HCT116 (cell line): Measurements from ENCODE around the gene TUT1. TPM values are rescaled to one million over a fixed set of nuclear protein-coding genes. Genes with fewer than 3 reads are reported as not detected.

Experiments used
- ATAC-seq: fragments of 200-7000 bp; cut with Tn5 transposase; 2 replicates; pipeline ENCODE4 v1.9.1; 2020; ENCODE audit warnings: mild to moderate bottlenecking, moderate library complexity
- BruUV-seq: library from RNA; stranded (reverse); fragments of 400-500 nt; replicated peaks from 2 replicates; lab custom pipeline; 2021; lab: Mats Ljungman, UMichigan
- CTCF ChIA-PET: fragments of 300-600 bp; sonication (Branson Sonifier 250); formaldehyde crosslinking; loops from one replicate; lab custom pipeline; 2021; ENCODE audit warnings: antibody characterized with exemption; lab: Charles Lee
- POLR2A ChIA-PET: fragments of 300-600, 350-600 bp; sonication (Branson Sonifier 250); formaldehyde crosslinking; loops from one replicate; lab custom pipeline; 2021; ENCODE audit warnings: antibody characterized with exemption; lab: Charles Lee
- RAD21 ChIA-PET, 2 experiments: fragments of 300-600 bp; sonication (Branson Sonifier 250); formaldehyde crosslinking; loops; one replicate each; lab custom pipeline; 2023; ENCODE audit warnings: low total read pairs in 2 of 2; ENCODE audit not compliant: uncharacterized antibody in 2 of 2, unreplicated experiment in 2 of 2, low non-redundant PET in 1 of 2; lab: Charles Lee
- DNase-seq: peaks from one replicate; pipeline ENCODE4 v3.0.0-alpha.2; 2010; ENCODE audit warnings: low read depth, low spot score
- H2AFZ ChIP-seq: fragments of 200-600 bp; shearing (Covaris generic), sonication (generic); 2 replicates; pipeline ENCODE4 v1.6.1; 2017; ENCODE audit warnings: low read depth, mixed run types, mixed read lengths, antibody characterized with exemption, low read length; ENCODE audit not compliant: poor library complexity, severe bottlenecking
- H3K27ac ChIP-seq: 2 replicates; pipeline ENCODE4 v1.5.1; 2012; ENCODE audit warnings: low read depth, low read length
- H3K27me3 ChIP-seq: fragments of 200-600 bp; sonication (generic); 2 replicates; pipeline ENCODE4 v1.6.1; 2016; ENCODE audit warnings: mixed run types, low read length, mixed read lengths; ENCODE audit not compliant: insufficient read depth
- H3K36me3 ChIP-seq, 2 experiments: fragments of 200-500 bp in 1 of 2; fragments of 200-600 bp in 1 of 2; sonication (Bioruptor generic) in 1 of 2; sonication (generic) in 1 of 2; 2 replicates each; pipeline versions ENCODE4 v1.5.1 to v1.6.1; 2014 to 2016; ENCODE audit warnings: low read length in 2 of 2, inconsistent platforms in 1 of 2, mixed read lengths in 1 of 2, mixed run types in 1 of 2; ENCODE audit not compliant: insufficient read depth in 2 of 2, control insufficient read depth in 1 of 2
- H3K4me1 ChIP-seq, 2 experiments: fragments of 200-600 bp in 1 of 2; sonication (generic) in 1 of 2; 2 replicates each; pipeline versions ENCODE4 v1.5.1 to v1.6.1; 2012 to 2017; ENCODE audit warnings: low read length in 2 of 2, inconsistent platforms in 1 of 2, mild to moderate bottlenecking in 1 of 2, mixed read lengths in 1 of 2, mixed run types in 1 of 2, moderate library complexity in 1 of 2; ENCODE audit not compliant: insufficient read depth in 2 of 2, control insufficient read depth in 1 of 2
- H3K4me2 ChIP-seq: fragments of 200-600 bp; sonication (generic); 2 replicates; pipeline ENCODE4 v1.6.1; 2017; ENCODE audit warnings: mixed run types, low read length, mixed read lengths
- H3K4me3 ChIP-seq, 2 experiments: fragments of 200-600 bp in 1 of 2; sonication (generic) in 1 of 2; replicated peaks in 1 of 2; 2 replicates each; pipeline ENCODE4 v1.5.1; 2011 to 2016; ENCODE audit warnings: low read length in 2 of 2, control low read depth in 1 of 2, low read depth in 1 of 2, mild to moderate bottlenecking in 1 of 2, mixed read lengths in 1 of 2, mixed run types in 1 of 2
- H3K79me2 ChIP-seq: fragments of 200-600 bp; sonication (generic); 2 replicates; pipeline ENCODE4 v1.6.1; 2017; ENCODE audit warnings: mild to moderate bottlenecking, mixed run types, low read length, moderate library complexity, mixed read lengths; ENCODE audit not compliant: insufficient read depth
- H3K9ac ChIP-seq: fragments of 200-600 bp; sonication (generic); 2 replicates; pipeline ENCODE4 v1.6.1; 2016; ENCODE audit warnings: low read length, mixed read lengths
- H3K9me2 ChIP-seq: fragments of 200-600 bp; sonication (generic), shearing (Covaris generic); 2 replicates; pipeline ENCODE4 v1.6.1; 2017; ENCODE audit warnings: mixed run types, mild to moderate bottlenecking, moderate library complexity; ENCODE audit not compliant: insufficient read depth
- H3K9me3 ChIP-seq, 2 experiments: fragments of 200-500 bp in 1 of 2; fragments of 200-600 bp in 1 of 2; sonication (Bioruptor generic) in 1 of 2; sonication (generic) in 1 of 2; 2 replicates each; pipeline ENCODE4 v1.6.1; 2014 to 2017; ENCODE audit warnings: low read length in 2 of 2, mixed read lengths in 2 of 2, inconsistent platforms in 1 of 2, low read depth in 1 of 2, mild to moderate bottlenecking in 1 of 2, mixed run types in 1 of 2, moderate library complexity in 1 of 2; ENCODE audit not compliant: control insufficient read depth in 1 of 2, insufficient read depth in 1 of 2
- H4K20me1 ChIP-seq: fragments of 200-600 bp; sonication (generic), shearing (Covaris generic); 2 replicates; pipeline ENCODE4 v1.6.1; 2017; ENCODE audit warnings: mixed run types, mild to moderate bottlenecking, moderate library complexity; ENCODE audit not compliant: insufficient read depth
- CEBPB ChIP-seq: IDR thresholded peaks from 2 replicates; pipeline ENCODE4 v1.6.1; 2012; ENCODE audit warnings: low read depth
- EGR1 ChIP-seq: IDR thresholded peaks from 2 replicates; pipeline ENCODE4 v1.6.1; 2012; ENCODE audit warnings: low read depth
- ELF1 ChIP-seq: IDR thresholded peaks from 2 replicates; pipeline ENCODE4 v1.6.1; 2012; ENCODE audit warnings: low read depth, borderline replicate concordance
- EZH2 ChIP-seq: fragments of 200-600 bp; sonication (generic); IDR thresholded peaks from 2 replicates; pipeline ENCODE4 v1.6.1; 2017; ENCODE audit warnings: antibody characterized with exemption, mixed run types
- EZH2phosphoT487 ChIP-seq: fragments of 200-600 bp; IDR thresholded peaks from 2 replicates; pipeline ENCODE4 v1.6.1; 2018; ENCODE audit warnings: antibody characterized with exemption, borderline replicate concordance
- FOSL1 ChIP-seq: IDR thresholded peaks from 2 replicates; pipeline ENCODE4 v1.6.1; 2012; ENCODE audit warnings: low read depth
- POLR2A ChIP-seq: IDR thresholded peaks from 2 replicates; pipeline ENCODE4 v1.7.0; 2011; ENCODE audit warnings: borderline replicate concordance; ENCODE audit not compliant: insufficient read depth, insufficient read length; ENCODE audit errors: extremely low read depth
- POLR2AphosphoS5 ChIP-seq: IDR thresholded peaks from 2 replicates; pipeline ENCODE4 v1.6.1; 2011; ENCODE audit warnings: mild to moderate bottlenecking, low read depth, low read length, moderate library complexity
- RAD21 ChIP-seq: IDR thresholded peaks from 2 replicates; pipeline ENCODE4 v1.6.1; 2012; ENCODE audit warnings: low read depth, mild to moderate bottlenecking
- SIN3A ChIP-seq: IDR thresholded peaks from 2 replicates; pipeline ENCODE4 v1.6.1; 2012; ENCODE audit warnings: low read depth
- SP1 ChIP-seq: IDR thresholded peaks from 2 replicates; pipeline ENCODE4 v1.6.1; 2012; ENCODE audit warnings: low read depth
- SRF ChIP-seq: IDR thresholded peaks from 2 replicates; pipeline ENCODE4 v1.6.1; 2012; ENCODE audit warnings: low read depth
- ZFX ChIP-seq: fragments of 450-650 bp; IDR thresholded peaks from 2 replicates; pipeline ENCODE4 v1.6.1; 2017
- ZNF274 ChIP-seq: fragments of 200-500 bp; sonication (Bioruptor generic); IDR thresholded peaks from 2 replicates; pipeline ENCODE4 v1.6.1; 2014; ENCODE audit warnings: mild to moderate bottlenecking, low read depth, low read length, inconsistent platforms
- intact Hi-C: fragments of 100-400 bp; cut with micrococcal nuclease; formaldehyde crosslinking; loops from 2 replicates; pipeline ENCODE4 v1.10.0; 2022
- total RNA-seq: library from RNA; stranded (reverse); gene quantifications from one replicate; pipeline ENCODE4 v1.2.1, GENCODE V29; 2021; ENCODE audit not compliant: unreplicated experiment
- TF ChIP-seq, protein P1 (sequence below): IDR thresholded peaks from 2 replicates; pipeline ENCODE4 v1.6.1; 2012; ENCODE audit warnings: low read depth
- TF ChIP-seq, protein P2 (sequence below), 3 experiments: fragments of 200-600 bp in 1 of 3; sonication (generic) in 1 of 3; IDR thresholded peaks in 2 of 3; conservative IDR thresholded peaks in 1 of 3; 2 replicates each; pipeline ENCODE4 v1.5.1; 2012 to 2017; ENCODE audit warnings: low read depth in 2 of 3, low read length in 2 of 3, antibody characterized with exemption in 1 of 3, borderline replicate concordance in 1 of 3, control low read depth in 1 of 3, mild to moderate bottlenecking in 1 of 3, mixed read lengths in 1 of 3, mixed run types in 1 of 3, moderate library complexity in 1 of 3; ENCODE audit not compliant: insufficient read depth in 1 of 3
- TF ChIP-seq, protein P3 (sequence below): IDR thresholded peaks from 2 replicates; pipeline ENCODE4 v1.6.1; 2012
- TF ChIP-seq, protein P4 (sequence below): IDR thresholded peaks from 2 replicates; pipeline ENCODE4 v1.6.1; 2012
- TF ChIP-seq, protein P5 (sequence below): IDR thresholded peaks from 2 replicates; pipeline ENCODE4 v1.6.1; 2011; ENCODE audit warnings: mild to moderate bottlenecking, low read length, moderate library complexity; ENCODE audit not compliant: insufficient replicate concordance; ENCODE audit errors: extremely low read depth

The TUT1 gene
- total RNA-seq, 1 experiment from 2014 or later: 49.0 TPM

DNA sequence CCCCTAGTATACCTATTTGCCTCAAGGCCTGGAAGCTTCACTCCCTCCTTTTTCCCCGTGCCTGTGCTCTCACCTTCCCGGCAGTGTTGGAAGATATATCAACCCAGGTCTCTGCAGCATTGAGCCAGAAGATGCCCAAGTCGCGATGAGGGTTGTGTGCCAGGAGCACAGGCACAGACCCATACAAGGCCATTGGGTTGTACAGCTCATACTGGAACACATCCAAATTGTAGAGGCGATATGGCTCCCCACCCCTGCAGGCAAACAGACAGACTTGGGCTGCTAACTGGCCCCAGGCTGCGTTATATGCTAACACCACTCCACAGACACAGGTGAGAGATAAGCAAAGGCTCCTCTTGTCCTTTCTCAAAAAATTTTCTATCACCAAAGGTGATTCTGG, 41.2 kb upstream of the TUT1 start:
- H3K36me3 ChIP-seq: peaks cover 68 to 69% of the 10 kb centered on the region in 2 experiments
- no peak for ATAC-seq
- BruUV-seq: no TSS peak
- H3K4me2 ChIP-seq: no peak overlapping the region
- no peak overlapping the region for H3K27ac ChIP-seq
- H3K9me3 ChIP-seq: no peaks in the 10 kb centered on the region
- H3K9ac ChIP-seq: no peak overlapping the region
- H3K27me3 ChIP-seq: no peaks in the 10 kb centered on the region
- peaks cover 25% of the 10 kb centered on the region; the same call in 1 of the 2 replicates for H3K79me2 ChIP-seq
- H3K9me2 ChIP-seq: no peaks in the 10 kb centered on the region
- TF ChIP-seq, protein P1, sequence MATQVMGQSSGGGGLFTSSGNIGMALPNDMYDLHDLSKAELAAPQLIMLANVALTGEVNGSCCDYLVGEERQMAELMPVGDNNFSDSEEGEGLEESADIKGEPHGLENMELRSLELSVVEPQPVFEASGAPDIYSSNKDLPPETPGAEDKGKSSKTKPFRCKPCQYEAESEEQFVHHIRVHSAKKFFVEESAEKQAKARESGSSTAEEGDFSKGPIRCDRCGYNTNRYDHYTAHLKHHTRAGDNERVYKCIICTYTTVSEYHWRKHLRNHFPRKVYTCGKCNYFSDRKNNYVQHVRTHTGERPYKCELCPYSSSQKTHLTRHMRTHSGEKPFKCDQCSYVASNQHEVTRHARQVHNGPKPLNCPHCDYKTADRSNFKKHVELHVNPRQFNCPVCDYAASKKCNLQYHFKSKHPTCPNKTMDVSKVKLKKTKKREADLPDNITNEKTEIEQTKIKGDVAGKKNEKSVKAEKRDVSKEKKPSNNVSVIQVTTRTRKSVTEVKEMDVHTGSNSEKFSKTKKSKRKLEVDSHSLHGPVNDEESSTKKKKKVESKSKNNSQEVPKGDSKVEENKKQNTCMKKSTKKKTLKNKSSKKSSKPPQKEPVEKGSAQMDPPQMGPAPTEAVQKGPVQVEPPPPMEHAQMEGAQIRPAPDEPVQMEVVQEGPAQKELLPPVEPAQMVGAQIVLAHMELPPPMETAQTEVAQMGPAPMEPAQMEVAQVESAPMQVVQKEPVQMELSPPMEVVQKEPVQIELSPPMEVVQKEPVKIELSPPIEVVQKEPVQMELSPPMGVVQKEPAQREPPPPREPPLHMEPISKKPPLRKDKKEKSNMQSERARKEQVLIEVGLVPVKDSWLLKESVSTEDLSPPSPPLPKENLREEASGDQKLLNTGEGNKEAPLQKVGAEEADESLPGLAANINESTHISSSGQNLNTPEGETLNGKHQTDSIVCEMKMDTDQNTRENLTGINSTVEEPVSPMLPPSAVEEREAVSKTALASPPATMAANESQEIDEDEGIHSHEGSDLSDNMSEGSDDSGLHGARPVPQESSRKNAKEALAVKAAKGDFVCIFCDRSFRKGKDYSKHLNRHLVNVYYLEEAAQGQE: no peak
- TF ChIP-seq SIN3A: no peak
- no peak for TF ChIP-seq POLR2A
- TF ChIP-seq RAD21: no peak
- TF ChIP-seq, protein P2, sequence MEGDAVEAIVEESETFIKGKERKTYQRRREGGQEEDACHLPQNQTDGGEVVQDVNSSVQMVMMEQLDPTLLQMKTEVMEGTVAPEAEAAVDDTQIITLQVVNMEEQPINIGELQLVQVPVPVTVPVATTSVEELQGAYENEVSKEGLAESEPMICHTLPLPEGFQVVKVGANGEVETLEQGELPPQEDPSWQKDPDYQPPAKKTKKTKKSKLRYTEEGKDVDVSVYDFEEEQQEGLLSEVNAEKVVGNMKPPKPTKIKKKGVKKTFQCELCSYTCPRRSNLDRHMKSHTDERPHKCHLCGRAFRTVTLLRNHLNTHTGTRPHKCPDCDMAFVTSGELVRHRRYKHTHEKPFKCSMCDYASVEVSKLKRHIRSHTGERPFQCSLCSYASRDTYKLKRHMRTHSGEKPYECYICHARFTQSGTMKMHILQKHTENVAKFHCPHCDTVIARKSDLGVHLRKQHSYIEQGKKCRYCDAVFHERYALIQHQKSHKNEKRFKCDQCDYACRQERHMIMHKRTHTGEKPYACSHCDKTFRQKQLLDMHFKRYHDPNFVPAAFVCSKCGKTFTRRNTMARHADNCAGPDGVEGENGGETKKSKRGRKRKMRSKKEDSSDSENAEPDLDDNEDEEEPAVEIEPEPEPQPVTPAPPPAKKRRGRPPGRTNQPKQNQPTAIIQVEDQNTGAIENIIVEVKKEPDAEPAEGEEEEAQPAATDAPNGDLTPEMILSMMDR (IDR thresholded peaks at IDR 0.05 in 2 of 3, conservative IDR thresholded peaks at IDR 0.05 in 1 of 3; ENCODE audit: borderline replicate concordance in 1 of 3, insufficient read depth in 1 of 3, low read depth in 2 of 3, low read length in 2 of 3): no peak
- TF ChIP-seq FOSL1: no peak
- TF ChIP-seq, protein P3, sequence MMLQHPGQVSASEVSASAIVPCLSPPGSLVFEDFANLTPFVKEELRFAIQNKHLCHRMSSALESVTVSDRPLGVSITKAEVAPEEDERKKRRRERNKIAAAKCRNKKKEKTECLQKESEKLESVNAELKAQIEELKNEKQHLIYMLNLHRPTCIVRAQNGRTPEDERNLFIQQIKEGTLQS: no peak
- TF ChIP-seq EZH2: no peak
- TF ChIP-seq, protein P4, sequence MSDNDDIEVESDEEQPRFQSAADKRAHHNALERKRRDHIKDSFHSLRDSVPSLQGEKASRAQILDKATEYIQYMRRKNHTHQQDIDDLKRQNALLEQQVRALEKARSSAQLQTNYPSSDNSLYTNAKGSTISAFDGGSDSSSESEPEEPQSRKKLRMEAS: no peak
- TF ChIP-seq ELF1: no peak
- TF ChIP-seq EGR1: no peak
- TF ChIP-seq POLR2AphosphoS5: no peak
- TF ChIP-seq ZFX: no peak
- no peak for TF ChIP-seq SP1
- TF ChIP-seq EZH2phosphoT487: no peak
- TF ChIP-seq SRF: no peak
- TF ChIP-seq CEBPB: no peak
- TF ChIP-seq ZNF274: no peak
- TF ChIP-seq, protein P5, sequence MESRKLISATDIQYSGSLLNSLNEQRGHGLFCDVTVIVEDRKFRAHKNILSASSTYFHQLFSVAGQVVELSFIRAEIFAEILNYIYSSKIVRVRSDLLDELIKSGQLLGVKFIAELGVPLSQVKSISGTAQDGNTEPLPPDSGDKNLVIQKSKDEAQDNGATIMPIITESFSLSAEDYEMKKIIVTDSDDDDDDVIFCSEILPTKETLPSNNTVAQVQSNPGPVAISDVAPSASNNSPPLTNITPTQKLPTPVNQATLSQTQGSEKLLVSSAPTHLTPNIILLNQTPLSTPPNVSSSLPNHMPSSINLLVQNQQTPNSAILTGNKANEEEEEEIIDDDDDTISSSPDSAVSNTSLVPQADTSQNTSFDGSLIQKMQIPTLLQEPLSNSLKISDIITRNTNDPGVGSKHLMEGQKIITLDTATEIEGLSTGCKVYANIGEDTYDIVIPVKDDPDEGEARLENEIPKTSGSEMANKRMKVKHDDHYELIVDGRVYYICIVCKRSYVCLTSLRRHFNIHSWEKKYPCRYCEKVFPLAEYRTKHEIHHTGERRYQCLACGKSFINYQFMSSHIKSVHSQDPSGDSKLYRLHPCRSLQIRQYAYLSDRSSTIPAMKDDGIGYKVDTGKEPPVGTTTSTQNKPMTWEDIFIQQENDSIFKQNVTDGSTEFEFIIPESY: no peak
- no peaks in the 10 kb centered on the region for H4K20me1 ChIP-seq
- DNase-seq: no peak
- intact Hi-C loops: no loop called here
- ChIA-PET POLR2A (interaction anchor here (1.0 kb wide), 1 partner anchor 33 kb away, joined by 3 read pairs; the partner anchor contains the start of genes C11orf98 and CSKMT), CTCF (no interaction called here), RAD21 (no interaction called here)
- H3K4me3 ChIP-seq: no peak overlapping the region
- no peak overlapping the region for H2AFZ ChIP-seq
- no peaks in the 10 kb centered on the region for H3K4me1 ChIP-seq
